Lower leg skin (tissue), 3 donors: ENCODE results near the gene NKIRAS2.

ENCODE experiments used
- CTCF ChIP-seq, 3 donors: fragments of 450-650 bp; IDR thresholded peaks; one replicate each; pipeline ENCODE4 v1.5.1; 2016; ENCODE audit warnings: antibody characterized with exemption in 3 of 3, mild to moderate bottlenecking in 3 of 3, moderate library complexity in 2 of 3
- POLR2A ChIP-seq, 2 donors: fragments of 450-650 bp; IDR thresholded peaks; one replicate each; pipeline ENCODE4 v1.6.1; 2016 to 2017; ENCODE audit warnings: antibody characterized with exemption in 2 of 2, mild to moderate bottlenecking in 1 of 2, moderate library complexity in 1 of 2

- TF ChIP-seq CTCF (IDR thresholded peaks at IDR 0.05): no peak
- no peak for TF ChIP-seq POLR2A (IDR thresholded peaks at IDR 0.05)
These were observed 8.9 kb downstream of the NKIRAS2 start for GRCh38 chr17:42028791-42029127.
